HEK293 (cell line): ENCODE results near the gene SET.

Experiments
- CTCF ChIP-seq: fragments of 450-650 bp; formaldehyde crosslinking; IDR thresholded peaks from 2 replicates; pipeline ENCODE4 v1.5.1; 2016; ENCODE audit warnings: missing biosample characterization, missing genetic modification characterization
- SP3 ChIP-seq: fragments of 450-650 bp; formaldehyde crosslinking; IDR thresholded peaks from 2 replicates; pipeline ENCODE4 v1.5.1; 2016; ENCODE audit warnings: missing biosample characterization, missing genetic modification characterization
- ZIC2 ChIP-seq: fragments of 450-650 bp; formaldehyde crosslinking; IDR thresholded peaks from 2 replicates; pipeline ENCODE4 v1.5.1; 2016; ENCODE audit warnings: missing biosample characterization, missing genetic modification characterization

GRCh38 chr9:128731093-128731492, 42.1 kb downstream of the SET start:
- no peak for TF ChIP-seq CTCF (tag by site-specific recombination)
- no peak for TF ChIP-seq SP3 (tag by site-specific recombination)
- no peak for TF ChIP-seq ZIC2
